DMS114 treated with DMSO at 0.1 percent for 48 hours (cell line): ENCODE measurements around the gene MUC5AC.
"Not testable (repeated sequence)": the region's sequence is repeated elsewhere in the genome, so short reads cannot be mapped to it uniquely, and the experiment has no call there.

ENCODE experiments used
- DNase-seq: peaks from one replicate; lab custom pipeline; 2025; ENCODE audit not compliant: unreplicated experiment; lab: John Stamatoyannopoulos, UW

Gene MUC5AC

GRCh38 chr11:1157645-1158591 lies at the start of gene MUC5AC:
MUC5AC (plus strand) TSS chr11:1157953; CDS start chr11:1158000, 47 bp downstream.
- no peak for DNase-seq

DNA sequence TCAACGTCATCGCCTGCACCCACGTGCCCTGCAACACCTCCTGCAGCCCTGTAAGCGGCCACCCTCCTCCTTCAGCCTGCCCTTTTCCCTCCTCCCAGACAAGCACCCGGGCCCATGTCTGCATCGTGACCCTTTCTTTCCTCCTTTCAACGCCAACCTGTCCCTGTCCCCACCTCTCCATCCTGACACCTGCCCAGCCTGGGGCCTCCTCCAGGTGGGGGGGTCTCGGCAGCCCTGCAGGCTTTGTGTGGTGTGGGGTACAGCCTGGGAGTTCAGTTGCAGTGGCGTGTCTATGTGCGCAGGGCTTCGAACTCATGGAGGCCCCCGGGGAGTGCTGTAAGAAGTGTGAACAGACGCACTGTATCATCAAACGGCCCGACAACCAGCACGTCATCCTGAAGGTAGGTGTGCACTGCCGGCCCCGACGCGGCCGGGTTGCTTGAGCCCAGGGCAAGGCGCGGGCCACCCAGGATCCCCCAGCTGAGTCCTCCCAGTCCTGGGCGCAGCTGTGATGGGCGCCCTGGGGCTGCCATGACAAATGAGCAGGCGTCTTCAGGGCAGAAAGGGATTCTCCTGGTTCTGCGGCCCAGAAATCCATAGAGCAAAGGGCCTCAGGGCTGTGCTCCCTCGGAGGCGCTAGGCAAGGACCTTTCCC lies 49.4 kb upstream of the MUC5AC start:
- DNase-seq, result no peak

GRCh38 chr11:1109101-1109917 lies 48.4 kb upstream of the MUC5AC start:
- no peak for DNase-seq

DNA sequence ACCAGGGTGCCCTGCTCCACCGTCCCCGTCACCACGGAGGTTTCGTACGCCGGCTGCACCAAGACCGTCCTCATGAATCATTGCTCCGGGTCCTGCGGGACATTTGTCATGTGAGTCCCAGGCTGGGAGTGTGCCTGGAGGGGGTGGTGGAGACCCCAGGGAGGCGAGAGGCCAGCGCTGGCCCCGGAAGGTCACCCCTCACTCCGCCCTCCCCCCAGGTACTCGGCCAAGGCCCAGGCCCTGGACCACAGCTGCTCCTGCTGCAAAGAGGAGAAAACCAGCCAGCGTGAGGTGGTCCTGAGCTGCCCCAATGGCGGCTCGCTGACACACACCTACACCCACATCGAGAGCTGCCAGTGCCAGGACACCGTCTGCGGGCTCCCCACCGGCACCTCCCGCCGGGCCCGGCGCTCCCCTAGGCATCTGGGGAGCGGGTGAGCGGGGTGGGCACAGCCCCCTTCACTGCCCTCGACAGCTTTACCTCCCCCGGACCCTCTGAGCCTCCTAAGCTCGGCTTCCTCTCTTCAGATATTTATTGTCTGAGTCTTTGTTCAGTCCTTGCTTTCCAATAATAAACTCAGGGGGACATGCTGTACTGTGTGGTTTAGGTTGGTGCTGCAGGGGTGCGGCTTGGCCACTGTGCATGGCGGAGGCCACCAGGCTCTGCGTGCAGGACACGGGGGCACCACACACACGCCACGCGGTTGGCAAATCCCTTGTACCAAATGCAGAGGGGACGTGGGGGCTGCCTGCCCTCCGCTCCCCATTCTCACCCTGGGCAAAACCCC lies 47.6 kb upstream of the MUC5AC start:
- DNase-seq, result no peak

DNA sequence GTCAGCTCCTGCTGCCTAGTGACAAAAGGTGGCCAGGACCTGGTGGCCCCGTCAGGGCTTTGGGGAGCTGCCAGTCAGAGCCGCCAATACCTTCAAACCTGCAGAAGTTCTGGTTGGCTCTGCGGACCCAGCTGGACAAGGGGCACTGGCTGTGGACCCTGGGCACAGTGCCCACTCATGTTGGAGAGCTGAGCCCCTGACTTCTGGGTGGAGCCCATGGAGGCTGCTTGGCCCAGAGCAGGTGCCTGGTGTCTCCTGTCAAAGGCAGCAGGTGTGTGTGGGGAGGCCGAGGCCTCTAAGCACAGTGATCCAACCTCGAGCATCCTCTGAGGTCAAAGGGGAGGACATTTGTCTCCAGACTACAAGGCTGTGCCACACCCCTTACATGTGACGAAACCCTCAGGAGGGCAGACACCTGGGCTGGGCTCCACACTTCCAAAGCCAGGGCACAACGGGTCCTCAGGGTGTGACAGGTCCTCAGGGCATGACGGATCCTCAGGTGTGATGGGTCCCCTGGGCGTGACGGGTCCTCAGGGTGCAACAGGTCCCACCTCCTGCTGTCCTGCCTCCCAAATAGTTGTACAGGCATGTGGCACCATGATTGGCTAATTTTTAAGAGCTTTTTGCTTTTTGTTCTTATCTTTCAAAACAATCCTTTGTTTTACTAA lies 46.1 kb upstream of the MUC5AC start:
- DNase-seq, result no peak

- no peak for DNase-seq
Measured at GRCh38 chr11:1112351-1113191, 45.2 kb upstream of the MUC5AC start.

GRCh38 chr11:1113405-1114201 lies 44.1 kb upstream of the MUC5AC start:
- no peak for DNase-seq

DNA sequence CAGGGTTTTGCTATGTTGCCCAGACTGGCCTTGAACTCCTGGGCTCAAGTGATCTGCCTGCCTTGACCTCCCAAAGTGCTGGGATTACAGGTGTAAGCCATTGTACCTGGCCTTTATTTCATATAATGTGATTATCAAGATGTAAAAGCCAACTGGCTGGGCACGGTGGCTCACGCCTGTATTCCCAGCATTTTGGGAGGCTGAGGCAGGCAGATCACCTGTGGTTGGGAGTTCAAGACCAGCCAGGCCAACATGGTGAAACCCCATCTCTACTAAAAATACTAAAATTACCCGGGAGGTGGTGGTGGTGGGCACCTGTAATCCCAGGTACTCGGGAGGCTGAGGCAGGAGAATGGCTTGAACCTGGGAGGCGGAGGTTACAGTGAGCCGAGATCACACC lies 42.5 kb upstream of the MUC5AC start:
- not testable (repeated sequence) for DNase-seq

DNA sequence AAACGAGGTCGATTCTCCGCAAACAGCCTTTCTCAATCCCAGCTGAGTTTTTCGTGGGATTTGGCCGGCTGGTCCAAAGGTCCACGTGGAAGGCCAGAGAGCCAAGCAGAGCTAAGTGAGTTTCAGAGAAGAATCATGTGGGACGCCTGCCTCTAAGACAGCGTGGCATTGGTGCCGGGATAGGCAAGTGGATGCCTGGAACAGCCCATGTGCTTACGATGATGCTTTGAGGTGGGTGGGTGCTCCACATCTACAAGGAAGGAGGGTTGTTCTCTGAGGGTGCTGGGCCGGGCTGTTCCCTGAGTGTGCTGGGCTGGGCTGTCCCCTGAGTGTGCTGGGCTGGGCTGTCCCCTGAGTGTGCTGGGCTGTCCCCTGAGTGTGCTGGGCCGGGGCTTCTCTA lies 41.6 kb upstream of the MUC5AC start:
- no peak for DNase-seq

- no peak for DNase-seq
Measured at GRCh38 chr11:1116666-1117390, 40.9 kb upstream of the MUC5AC start.

GRCh38 chr11:1117992-1118391 lies 39.8 kb upstream of the MUC5AC start:
- DNase-seq, result no peak

DNA sequence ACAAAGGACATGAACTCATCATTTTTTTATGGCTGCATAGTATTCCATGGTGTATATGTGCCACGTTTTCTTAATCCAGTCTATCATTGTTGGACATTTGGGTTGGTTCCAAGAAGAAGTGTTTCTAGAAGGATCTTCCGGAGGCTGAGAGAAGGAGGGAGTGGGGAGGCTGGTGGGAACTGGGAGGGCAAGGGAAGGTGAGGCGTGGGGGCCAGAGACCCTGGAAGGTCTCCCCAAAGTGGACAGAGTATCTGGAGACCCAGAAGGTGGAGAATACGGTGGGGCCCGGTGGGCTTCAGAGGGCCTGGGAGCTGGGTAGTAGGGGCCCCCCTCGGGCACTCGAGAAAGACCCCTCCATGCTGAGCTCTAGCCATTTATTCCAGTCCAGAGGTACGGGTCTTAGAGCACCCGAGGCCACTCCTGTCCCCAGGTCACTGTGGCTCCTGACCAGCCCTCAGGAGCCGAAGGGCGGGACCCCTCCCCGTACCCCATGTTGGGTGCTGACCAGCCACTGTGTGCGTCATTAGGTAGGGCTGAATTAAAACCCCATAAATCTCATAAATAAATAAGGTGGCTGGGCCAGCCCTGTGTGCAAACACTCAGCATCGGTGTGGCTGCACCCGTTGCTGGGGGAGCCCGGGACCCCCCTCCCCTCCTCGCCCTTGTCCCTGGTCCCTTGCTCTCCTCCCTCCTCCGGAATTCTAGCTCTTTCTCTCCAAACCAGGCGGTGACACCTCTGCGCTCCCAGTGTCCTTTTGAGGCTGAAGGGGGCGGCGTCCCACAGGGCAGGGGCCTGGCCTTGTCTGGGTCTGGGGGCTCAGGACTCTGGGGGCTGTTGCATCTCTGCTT lies 38.8 kb upstream of the MUC5AC start:
- DNase-seq, result no peak

DNA sequence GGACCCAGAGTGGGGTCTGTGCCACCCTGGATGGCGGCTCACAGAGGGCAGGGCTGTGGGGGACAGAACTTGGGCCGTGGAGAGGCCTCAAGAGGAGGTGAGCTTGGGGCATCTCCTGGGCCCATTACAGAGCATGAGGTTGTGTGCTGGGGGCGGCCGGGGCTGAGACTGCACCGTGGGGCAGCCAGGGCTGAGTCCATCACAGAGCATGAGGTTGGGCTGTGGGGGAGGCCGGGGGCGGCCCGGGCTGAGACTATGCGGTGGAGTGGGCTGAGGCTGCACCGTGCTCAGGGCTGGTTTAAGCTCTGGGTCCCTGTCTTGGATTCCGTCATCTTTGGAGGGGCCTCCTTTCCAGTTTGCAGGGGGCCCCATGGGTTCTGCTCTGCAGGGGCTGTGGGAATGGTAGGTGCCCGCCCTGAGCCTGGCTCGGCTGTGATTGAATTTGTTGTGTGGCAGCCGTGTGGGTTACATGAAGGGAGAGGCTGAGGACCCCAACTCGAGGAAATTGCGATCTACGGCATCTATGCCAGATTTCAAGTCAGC lies 38.1 kb upstream of the MUC5AC start:
- no peak for DNase-seq

GRCh38 chr11:1120532-1121330 lies 37.0 kb upstream of the MUC5AC start:
- DNase-seq, result no peak

GRCh38 chr11:1121331-1121812 lies 36.4 kb upstream of the MUC5AC start:
- DNase-seq, result no peak
